Measurements from ENCODE around the gene PCDHB11. TPM values are rescaled to one million over a fixed set of nuclear protein-coding genes. Genes with fewer than 3 reads are reported as not detected.
"Not testable (repeated sequence)": the region's sequence is repeated elsewhere in the genome, so short reads cannot be mapped to it uniquely, and the experiment has no call there.

PCDHB11 gene
- total and polyA plus RNA-seq, 2 experiments from 2014 or later: 0.19 to 1.3 TPM

DNA sequence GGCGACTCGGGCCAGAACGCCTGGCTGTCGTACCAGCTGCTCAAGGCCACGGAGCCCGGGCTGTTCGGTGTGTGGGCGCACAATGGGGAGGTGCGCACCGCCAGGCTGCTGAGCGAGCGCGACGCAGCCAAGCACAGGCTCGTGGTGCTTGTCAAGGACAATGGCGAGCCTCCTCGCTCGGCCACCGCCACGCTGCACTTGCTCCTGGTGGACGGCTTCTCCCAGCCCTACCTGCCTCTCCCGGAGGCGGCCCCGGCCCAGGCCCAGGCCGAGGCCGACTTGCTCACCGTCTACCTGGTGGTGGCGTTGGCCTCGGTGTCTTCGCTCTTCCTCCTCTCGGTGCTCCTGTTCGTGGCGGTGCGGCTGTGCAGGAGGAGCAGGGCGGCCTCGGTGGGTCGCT is 5.1 kb upstream of the PCDHB11 start:
- not testable (repeated sequence) for H3K4me3 Mint-ChIP-seq; H3K36me3 ChIP-seq (ENCODE audit: insufficient read depth); H3K27me3 Mint-ChIP-seq (ENCODE audit: insufficient read depth, low read depth, poor library complexity); ATAC-seq; H3K4me1 ChIP-seq (ENCODE audit: insufficient read depth); H3K9me2 ChIP-seq (ENCODE audit: insufficient read depth); H3K4me3 ChIP-seq; H3K27ac ChIP-seq (ENCODE audit: low read depth); H4K20me1 ChIP-seq (replicated peaks; ENCODE audit: insufficient read depth); H3F3A ChIP-seq (replicated peaks; ENCODE audit: low read depth); H3K27me3 ChIP-seq (ENCODE audit: insufficient read depth); H2AFZ ChIP-seq; H3K27ac Mint-ChIP-seq; H3K4me2 ChIP-seq; H3K79me2 ChIP-seq (replicated peaks; ENCODE audit: insufficient read depth); H3K4me1 Mint-ChIP-seq; DNase-seq (ENCODE audit: low spot score)
- Mint-ChIP-seq H3K9me3 (peaks cover 28% of the 10 kb centered on the region), H3K36me3 (ENCODE audit: low read depth) (peaks cover 16% of the 10 kb centered on the region)

DNA sequence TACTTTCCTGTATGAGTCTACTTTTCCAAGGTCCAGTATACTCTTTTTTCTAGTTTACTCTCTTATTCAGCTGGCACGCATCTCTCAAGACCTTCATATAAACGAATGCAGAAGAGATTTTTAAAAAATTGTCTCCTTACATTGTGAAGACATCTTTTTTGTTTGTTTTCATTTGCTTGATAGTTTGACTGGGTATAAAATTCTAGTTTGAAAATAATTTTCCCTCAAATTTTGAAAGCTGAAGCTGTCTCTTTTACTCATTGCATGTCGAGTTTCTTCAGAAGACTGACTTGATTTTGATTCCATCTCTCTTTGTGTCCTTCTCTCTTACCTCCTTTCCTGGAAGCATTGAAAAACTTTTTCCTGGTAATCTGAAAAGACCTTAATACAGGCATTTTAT is 3.1 kb upstream of the PCDHB11 start:
- no peak overlapping the region for H2AFZ ChIP-seq
- H3K4me3 ChIP-seq: no peak overlapping the region
- Mint-ChIP-seq H3K27ac (no peak overlapping the region), H3K9me3 (peaks cover 39% of the 10 kb centered on the region), H3K4me1 (peaks cover 7% of the 10 kb centered on the region; the same call in 1 of the 3 replicates), H3K36me3 (ENCODE audit: low read depth) (peaks cover 22% of the 10 kb centered on the region), H3K27me3 (ENCODE audit: insufficient read depth, low read depth, poor library complexity) (peaks cover 4% of the 10 kb centered on the region), H3K4me3 (no peak overlapping the region)
- no peak overlapping the region for H3K27ac ChIP-seq (ENCODE audit: low read depth)
- no peaks in the 10 kb centered on the region for H3K79me2 ChIP-seq (replicated peaks; ENCODE audit: insufficient read depth)
- no peak for ATAC-seq
- no peaks in the 10 kb centered on the region for H3F3A ChIP-seq (replicated peaks; ENCODE audit: low read depth)
- no peaks in the 10 kb centered on the region for H4K20me1 ChIP-seq (replicated peaks; ENCODE audit: insufficient read depth)
- no peak for DNase-seq (ENCODE audit: low spot score)
- no peak for TF ChIP-seq EZH2phosphoT487 (IDR thresholded peaks at IDR 0.05; ENCODE audit: unreplicated experiment)
- TF ChIP-seq, protein P1, sequence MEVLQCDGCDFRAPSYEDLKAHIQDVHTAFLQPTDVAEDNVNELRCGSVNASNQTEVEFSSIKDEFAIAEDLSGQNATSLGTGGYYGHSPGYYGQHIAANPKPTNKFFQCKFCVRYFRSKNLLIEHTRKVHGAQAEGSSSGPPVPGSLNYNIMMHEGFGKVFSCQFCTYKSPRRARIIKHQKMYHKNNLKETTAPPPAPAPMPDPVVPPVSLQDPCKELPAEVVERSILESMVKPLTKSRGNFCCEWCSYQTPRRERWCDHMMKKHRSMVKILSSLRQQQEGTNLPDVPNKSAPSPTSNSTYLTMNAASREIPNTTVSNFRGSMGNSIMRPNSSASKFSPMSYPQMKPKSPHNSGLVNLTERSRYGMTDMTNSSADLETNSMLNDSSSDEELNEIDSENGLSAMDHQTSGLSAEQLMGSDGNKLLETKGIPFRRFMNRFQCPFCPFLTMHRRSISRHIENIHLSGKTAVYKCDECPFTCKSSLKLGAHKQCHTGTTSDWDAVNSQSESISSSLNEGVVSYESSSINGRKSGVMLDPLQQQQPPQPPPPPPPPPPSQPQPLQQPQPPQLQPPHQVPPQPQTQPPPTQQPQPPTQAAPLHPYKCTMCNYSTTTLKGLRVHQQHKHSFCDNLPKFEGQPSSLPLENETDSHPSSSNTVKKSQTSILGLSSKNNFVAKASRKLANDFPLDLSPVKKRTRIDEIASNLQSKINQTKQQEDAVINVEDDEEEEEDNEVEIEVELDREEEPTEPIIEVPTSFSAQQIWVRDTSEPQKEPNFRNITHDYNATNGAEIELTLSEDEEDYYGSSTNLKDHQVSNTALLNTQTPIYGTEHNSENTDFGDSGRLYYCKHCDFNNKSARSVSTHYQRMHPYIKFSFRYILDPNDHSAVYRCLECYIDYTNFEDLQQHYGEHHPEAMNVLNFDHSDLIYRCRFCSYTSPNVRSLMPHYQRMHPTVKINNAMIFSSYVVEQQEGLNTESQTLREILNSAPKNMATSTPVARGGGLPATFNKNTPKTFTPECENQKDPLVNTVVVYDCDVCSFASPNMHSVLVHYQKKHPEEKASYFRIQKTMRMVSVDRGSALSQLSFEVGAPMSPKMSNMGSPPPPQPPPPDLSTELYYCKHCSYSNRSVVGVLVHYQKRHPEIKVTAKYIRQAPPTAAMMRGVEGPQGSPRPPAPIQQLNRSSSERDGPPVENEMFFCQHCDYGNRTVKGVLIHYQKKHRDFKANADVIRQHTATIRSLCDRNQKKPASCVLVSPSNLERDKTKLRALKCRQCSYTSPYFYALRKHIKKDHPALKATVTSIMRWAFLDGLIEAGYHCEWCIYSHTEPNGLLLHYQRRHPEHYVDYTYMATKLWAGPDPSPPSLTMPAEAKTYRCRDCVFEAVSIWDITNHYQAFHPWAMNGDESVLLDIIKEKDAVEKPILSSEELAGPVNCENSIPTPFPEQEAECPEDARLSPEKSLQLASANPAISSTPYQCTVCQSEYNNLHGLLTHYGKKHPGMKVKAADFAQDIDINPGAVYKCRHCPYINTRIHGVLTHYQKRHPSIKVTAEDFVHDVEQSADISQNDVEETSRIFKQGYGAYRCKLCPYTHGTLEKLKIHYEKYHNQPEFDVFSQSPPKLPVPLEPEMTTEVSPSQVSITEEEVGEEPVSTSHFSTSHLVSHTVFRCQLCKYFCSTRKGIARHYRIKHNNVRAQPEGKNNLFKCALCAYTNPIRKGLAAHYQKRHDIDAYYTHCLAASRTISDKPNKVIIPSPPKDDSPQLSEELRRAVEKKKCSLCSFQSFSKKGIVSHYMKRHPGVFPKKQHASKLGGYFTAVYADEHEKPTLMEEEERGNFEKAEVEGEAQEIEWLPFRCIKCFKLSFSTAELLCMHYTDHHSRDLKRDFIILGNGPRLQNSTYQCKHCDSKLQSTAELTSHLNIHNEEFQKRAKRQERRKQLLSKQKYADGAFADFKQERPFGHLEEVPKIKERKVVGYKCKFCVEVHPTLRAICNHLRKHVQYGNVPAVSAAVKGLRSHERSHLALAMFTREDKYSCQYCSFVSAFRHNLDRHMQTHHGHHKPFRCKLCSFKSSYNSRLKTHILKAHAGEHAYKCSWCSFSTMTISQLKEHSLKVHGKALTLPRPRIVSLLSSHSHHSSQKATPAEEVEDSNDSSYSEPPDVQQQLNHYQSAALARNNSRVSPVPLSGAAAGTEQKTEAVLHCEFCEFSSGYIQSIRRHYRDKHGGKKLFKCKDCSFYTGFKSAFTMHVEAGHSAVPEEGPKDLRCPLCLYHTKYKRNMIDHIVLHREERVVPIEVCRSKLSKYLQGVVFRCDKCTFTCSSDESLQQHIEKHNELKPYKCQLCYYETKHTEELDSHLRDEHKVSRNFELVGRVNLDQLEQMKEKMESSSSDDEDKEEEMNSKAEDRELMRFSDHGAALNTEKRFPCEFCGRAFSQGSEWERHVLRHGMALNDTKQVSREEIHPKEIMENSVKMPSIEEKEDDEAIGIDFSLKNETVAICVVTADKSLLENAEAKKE (CRISPR knock-in tag; IDR thresholded peaks at IDR 0.05): no peak
- no peak for TF ChIP-seq EZH2 (IDR thresholded peaks at IDR 0.05; ENCODE audit: low read depth, unreplicated experiment)
- no peak for TF ChIP-seq STAT1 (IDR thresholded peaks at IDR 0.05; ENCODE audit: unreplicated experiment)
- no peak for TF ChIP-seq ZNF114 (CRISPR knock-in tag; IDR thresholded peaks at IDR 0.05)
- no peak for TF ChIP-seq POLR2AphosphoS5 (IDR thresholded peaks at IDR 0.05; ENCODE audit: low read depth)
- TF ChIP-seq, protein P2, sequence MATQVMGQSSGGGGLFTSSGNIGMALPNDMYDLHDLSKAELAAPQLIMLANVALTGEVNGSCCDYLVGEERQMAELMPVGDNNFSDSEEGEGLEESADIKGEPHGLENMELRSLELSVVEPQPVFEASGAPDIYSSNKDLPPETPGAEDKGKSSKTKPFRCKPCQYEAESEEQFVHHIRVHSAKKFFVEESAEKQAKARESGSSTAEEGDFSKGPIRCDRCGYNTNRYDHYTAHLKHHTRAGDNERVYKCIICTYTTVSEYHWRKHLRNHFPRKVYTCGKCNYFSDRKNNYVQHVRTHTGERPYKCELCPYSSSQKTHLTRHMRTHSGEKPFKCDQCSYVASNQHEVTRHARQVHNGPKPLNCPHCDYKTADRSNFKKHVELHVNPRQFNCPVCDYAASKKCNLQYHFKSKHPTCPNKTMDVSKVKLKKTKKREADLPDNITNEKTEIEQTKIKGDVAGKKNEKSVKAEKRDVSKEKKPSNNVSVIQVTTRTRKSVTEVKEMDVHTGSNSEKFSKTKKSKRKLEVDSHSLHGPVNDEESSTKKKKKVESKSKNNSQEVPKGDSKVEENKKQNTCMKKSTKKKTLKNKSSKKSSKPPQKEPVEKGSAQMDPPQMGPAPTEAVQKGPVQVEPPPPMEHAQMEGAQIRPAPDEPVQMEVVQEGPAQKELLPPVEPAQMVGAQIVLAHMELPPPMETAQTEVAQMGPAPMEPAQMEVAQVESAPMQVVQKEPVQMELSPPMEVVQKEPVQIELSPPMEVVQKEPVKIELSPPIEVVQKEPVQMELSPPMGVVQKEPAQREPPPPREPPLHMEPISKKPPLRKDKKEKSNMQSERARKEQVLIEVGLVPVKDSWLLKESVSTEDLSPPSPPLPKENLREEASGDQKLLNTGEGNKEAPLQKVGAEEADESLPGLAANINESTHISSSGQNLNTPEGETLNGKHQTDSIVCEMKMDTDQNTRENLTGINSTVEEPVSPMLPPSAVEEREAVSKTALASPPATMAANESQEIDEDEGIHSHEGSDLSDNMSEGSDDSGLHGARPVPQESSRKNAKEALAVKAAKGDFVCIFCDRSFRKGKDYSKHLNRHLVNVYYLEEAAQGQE (IDR thresholded peaks at IDR 0.05; ENCODE audit: unreplicated experiment): no peak
- TF ChIP-seq, protein P3, sequence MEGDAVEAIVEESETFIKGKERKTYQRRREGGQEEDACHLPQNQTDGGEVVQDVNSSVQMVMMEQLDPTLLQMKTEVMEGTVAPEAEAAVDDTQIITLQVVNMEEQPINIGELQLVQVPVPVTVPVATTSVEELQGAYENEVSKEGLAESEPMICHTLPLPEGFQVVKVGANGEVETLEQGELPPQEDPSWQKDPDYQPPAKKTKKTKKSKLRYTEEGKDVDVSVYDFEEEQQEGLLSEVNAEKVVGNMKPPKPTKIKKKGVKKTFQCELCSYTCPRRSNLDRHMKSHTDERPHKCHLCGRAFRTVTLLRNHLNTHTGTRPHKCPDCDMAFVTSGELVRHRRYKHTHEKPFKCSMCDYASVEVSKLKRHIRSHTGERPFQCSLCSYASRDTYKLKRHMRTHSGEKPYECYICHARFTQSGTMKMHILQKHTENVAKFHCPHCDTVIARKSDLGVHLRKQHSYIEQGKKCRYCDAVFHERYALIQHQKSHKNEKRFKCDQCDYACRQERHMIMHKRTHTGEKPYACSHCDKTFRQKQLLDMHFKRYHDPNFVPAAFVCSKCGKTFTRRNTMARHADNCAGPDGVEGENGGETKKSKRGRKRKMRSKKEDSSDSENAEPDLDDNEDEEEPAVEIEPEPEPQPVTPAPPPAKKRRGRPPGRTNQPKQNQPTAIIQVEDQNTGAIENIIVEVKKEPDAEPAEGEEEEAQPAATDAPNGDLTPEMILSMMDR (conservative IDR thresholded peaks at IDR 0.05; ENCODE audit: low read depth in 2 of 2): no peak
- TF ChIP-seq ZNF331 (CRISPR knock-in tag; IDR thresholded peaks at IDR 0.05; ENCODE audit: low read depth): no peak
- no peak for TF ChIP-seq CREB1 (CRISPR knock-in tag; IDR thresholded peaks at IDR 0.05; ENCODE audit: low read depth)
- no peak for TF ChIP-seq NANOG (IDR thresholded peaks at IDR 0.05; ENCODE audit: borderline replicate concordance)
- no peak for TF ChIP-seq JUNB (IDR thresholded peaks at IDR 0.05; ENCODE audit: unreplicated experiment)
- no peaks in the 10 kb centered on the region for H3K27me3 ChIP-seq (ENCODE audit: insufficient read depth)
- H3K36me3 ChIP-seq (ENCODE audit: insufficient read depth): no peaks in the 10 kb centered on the region; the same call in 1 of the 2 replicates
- H3K4me2 ChIP-seq: no peak overlapping the region
- no peaks in the 10 kb centered on the region for H3K9me2 ChIP-seq (ENCODE audit: insufficient read depth)
- no peaks in the 10 kb centered on the region for H3K4me1 ChIP-seq (ENCODE audit: insufficient read depth)
